K562 (cell line): ENCODE data around the gene TALDO1. TPM values are rescaled to one million over a fixed set of nuclear protein-coding genes. Genes with fewer than 3 reads are reported as not detected.
A peak's percentile ranks its signal among the peaks of the same experiment; 100 is the strongest.

Source experiments
- BHLHE40 ChIP-seq: IDR thresholded peaks from 2 replicates; pipeline ENCODE4 v1.6.1; 2011; ENCODE audit warnings: low read length, improper control_type of control experiment
- BRF1 ChIP-seq: IDR thresholded peaks from 3 replicates; pipeline ENCODE4 v1.6.1; 2011; ENCODE audit warnings: borderline replicate concordance, mild to moderate bottlenecking; ENCODE audit not compliant: insufficient read length; ENCODE audit errors: extremely low read depth
- ETV6 ChIP-seq, 3 experiments: fragments of 150-350 bp in 1 of 3; sonication (generic) in 1 of 3; formaldehyde crosslinking in 1 of 3; IDR thresholded peaks; 2 replicates each; pipeline versions ENCODE4 v1.6.1 to v1.8.0; 2014 to 2022; ENCODE audit warnings: borderline replicate concordance in 2 of 3, low read depth in 2 of 3, antibody characterized with exemption in 1 of 3, low read length in 1 of 3, mild to moderate bottlenecking in 1 of 3, missing genetic modification reagents in 1 of 3
- EWSR1 ChIP-seq: fragments of 450-650 bp; IDR thresholded peaks from 2 replicates; pipeline ENCODE4 v1.6.1; 2018; ENCODE audit warnings: borderline replicate concordance, mild to moderate bottlenecking, low read depth, moderate library complexity; ENCODE audit not compliant: partially characterized antibody
- FOS ChIP-seq: IDR thresholded peaks from 3 replicates; pipeline ENCODE4 v1.6.1; 2011; ENCODE audit not compliant: insufficient read length; ENCODE audit errors: extremely low read depth
- FOXA3 ChIP-seq, 2 experiments: fragments of 450-650 bp in 1 of 2; sonication (generic) in 1 of 2; formaldehyde crosslinking; IDR thresholded peaks in 1 of 2; conservative IDR thresholded peaks in 1 of 2; 2 replicates each; pipeline versions ENCODE4 v1.4.0 to v1.8.0; 2020 to 2022; ENCODE audit warnings: mild to moderate bottlenecking in 2 of 2, missing genetic modification reagents in 1 of 2
- GTF2A2 ChIP-seq: IDR thresholded peaks from 2 replicates; pipeline ENCODE4 v1.6.1; 2016; ENCODE audit warnings: mild to moderate bottlenecking, missing genetic modification characterization, missing compliant biosample characterization
- KDM4B ChIP-seq, 2 experiments: fragments of 450-650 bp in 1 of 2; sonication (generic) in 1 of 2; IDR thresholded peaks; 2 replicates each; pipeline ENCODE4 v1.6.1; 2016 to 2017; ENCODE audit warnings: borderline replicate concordance in 2 of 2, antibody characterized with exemption in 1 of 2, low read depth in 1 of 2, mild to moderate bottlenecking in 1 of 2
- LCOR ChIP-seq: sonication (generic); formaldehyde crosslinking; IDR thresholded peaks from 2 replicates; pipeline ENCODE4 v1.8.0; 2022; ENCODE audit warnings: mild to moderate bottlenecking, missing genetic modification reagents
- MYC ChIP-seq, 2 experiments: fragments of 250-450 bp in 1 of 2; sonication (Bioruptor Pico) in 1 of 2; IDR thresholded peaks; 2 replicates each; pipeline versions ENCODE4 v1.5.1 to v1.6.1; 2012 to 2021; ENCODE audit warnings: low read depth in 2 of 2, borderline replicate concordance in 1 of 2, improper control_type of control experiment in 1 of 2, low read length in 1 of 2, mild to moderate bottlenecking in 1 of 2, moderate library complexity in 1 of 2
- NCOR1 ChIP-seq: fragments of 450-650 bp; IDR thresholded peaks from 2 replicates; pipeline ENCODE4 v1.6.1; 2016; ENCODE audit warnings: mild to moderate bottlenecking, moderate library complexity
- NFE2L1 ChIP-seq: fragments of 450-650 bp; IDR thresholded peaks from 2 replicates; pipeline ENCODE4 v1.6.1; 2016; ENCODE audit warnings: missing genetic modification characterization, low read depth, mild to moderate bottlenecking, missing compliant biosample characterization, moderate library complexity, borderline replicate concordance
- PCBP2 ChIP-seq: fragments of 200-400 bp; formaldehyde crosslinking; IDR thresholded peaks from 2 replicates; pipeline ENCODE4 v1.6.1; 2018; ENCODE audit warnings: low read length, low read depth, mild to moderate bottlenecking, moderate library complexity; ENCODE audit not compliant: poor library complexity, severe bottlenecking
- SETDB1 ChIP-seq: IDR thresholded peaks from one replicate; pipeline ENCODE4 v1.6.1; 2012; ENCODE audit warnings: low read length, control low read depth, inconsistent platforms
- TBL1XR1 ChIP-seq, 2 experiments: IDR thresholded peaks; 2 replicates each; pipeline ENCODE4 v1.6.1; 2012; ENCODE audit warnings: improper control_type of control experiment in 2 of 2, low read length in 2 of 2, mild to moderate bottlenecking in 1 of 2
- XRCC5 ChIP-seq: fragments of 200-400 bp; formaldehyde crosslinking; IDR thresholded peaks from 2 replicates; pipeline ENCODE4 v1.6.1; 2017; ENCODE audit warnings: low read depth, mild to moderate bottlenecking, low read length
- ZC3H11A ChIP-seq: IDR thresholded peaks from 2 replicates; pipeline ENCODE4 v1.6.1; 2012; ENCODE audit warnings: low read depth, low read length, improper control_type of control experiment
- ZNF143 ChIP-seq: sonication (generic); formaldehyde crosslinking; IDR thresholded peaks from 2 replicates; pipeline ENCODE4 v1.9.0; 2022; ENCODE audit warnings: mild to moderate bottlenecking, missing genetic modification reagents
- ZNF217 ChIP-seq: sonication (generic); formaldehyde crosslinking; IDR thresholded peaks from 2 replicates; pipeline ENCODE4 v1.8.0; 2022; ENCODE audit warnings: mild to moderate bottlenecking, missing genetic modification reagents
- polyA plus RNA-seq, 8 experiments: library from polyadenylated mRNA; depleted of rRNA in 4 of 8; stranded (reverse) in 5 of 8; unstranded in 3 of 8; fragments of >200 nt; fragmentation: Nextera tagmentation in 2 of 8; fragmentation: Illumina TruSeq in 1 of 8; extraction: Ambion mirVana in 2 of 8; extraction: Trizol in 1 of 8; gene quantifications; 2 replicates each; pipeline versions ENCODE4 v1.2.1 to v1.2.3, GENCODE V29; 2011 to 2014; ENCODE audit warnings: inconsistent platforms in 1 of 8, missing spikeins in 1 of 8
- total RNA-seq, 7 experiments: library from RNA; depleted of rRNA in 6 of 7; stranded (reverse); fragments of >200 nt in 6 of 7; fragmentation: Illumina TruSeq in 2 of 7; extraction: Trizol in 2 of 7; gene quantifications; 2 replicates each; pipeline versions ENCODE4 v1.2.1 to v1.2.3, GENCODE V29; 2011 to 2021; ENCODE audit warnings: low replicate concordance in 1 of 7
- TF ChIP-seq, protein P1 (sequence below): fragments of 450-650 bp; formaldehyde crosslinking; conservative IDR thresholded peaks from 2 replicates; pipeline ENCODE4 v1.4.0; 2022; ENCODE audit warnings: mild to moderate bottlenecking, missing genetic modification characterization
- TF ChIP-seq, protein P2 (sequence below), 3 experiments: fragments of 200-800 bp in 1 of 3; sonication (Bioruptor generic) in 1 of 3; sonication (generic) in 1 of 3; formaldehyde crosslinking in 1 of 3; IDR thresholded peaks; 2 replicates each; pipeline versions ENCODE4 v1.6.1 to v1.8.0; 2016 to 2022; ENCODE audit warnings: mild to moderate bottlenecking in 2 of 3, missing compliant biosample characterization in 2 of 3, missing genetic modification characterization in 2 of 3, missing genetic modification reagents in 1 of 3

The TALDO1 gene
- total and polyA plus RNA-seq, 9 of the 15 experiments (the other 6 are each of a cell fraction or from before 2014, with no cell fraction given), result 260 to 541 (median 441) TPM

GRCh38 chr11:727859-728748 is 19.2 kb upstream of the TALDO1 start (continued):
- TF ChIP-seq, protein P1, sequence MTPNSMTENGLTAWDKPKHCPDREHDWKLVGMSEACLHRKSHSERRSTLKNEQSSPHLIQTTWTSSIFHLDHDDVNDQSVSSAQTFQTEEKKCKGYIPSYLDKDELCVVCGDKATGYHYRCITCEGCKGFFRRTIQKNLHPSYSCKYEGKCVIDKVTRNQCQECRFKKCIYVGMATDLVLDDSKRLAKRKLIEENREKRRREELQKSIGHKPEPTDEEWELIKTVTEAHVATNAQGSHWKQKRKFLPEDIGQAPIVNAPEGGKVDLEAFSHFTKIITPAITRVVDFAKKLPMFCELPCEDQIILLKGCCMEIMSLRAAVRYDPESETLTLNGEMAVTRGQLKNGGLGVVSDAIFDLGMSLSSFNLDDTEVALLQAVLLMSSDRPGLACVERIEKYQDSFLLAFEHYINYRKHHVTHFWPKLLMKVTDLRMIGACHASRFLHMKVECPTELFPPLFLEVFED (CRISPR knock-in tag), result no peak
- peak in 1 of 2 experiments; percentile 28; a peak in 1 of 4 replicates for TF ChIP-seq ETV6 (IDR thresholded peaks at IDR 0.05; ENCODE audit: borderline replicate concordance in 1 of 2, low read depth in 2 of 2, low read length in 1 of 2)
- no peak for TF ChIP-seq ETV6 (CRISPR knock-in tag; IDR thresholded peaks at IDR 0.05; ENCODE audit: borderline replicate concordance)
- peak; percentile 85 for TF ChIP-seq BHLHE40
- no peak for TF ChIP-seq FOS
- TF ChIP-seq ZNF143, result no peak
- TF ChIP-seq MYC (IDR thresholded peaks at IDR 0.05; ENCODE audit: low read depth, low read length), result peak; percentile 78
- no peak for TF ChIP-seq MYC (CRISPR knock-in tag; IDR thresholded peaks at IDR 0.05; ENCODE audit: borderline replicate concordance, low read depth)
- no peak; a peak in 1 of 4 replicates for TF ChIP-seq KDM4B (IDR thresholded peaks at IDR 0.05; ENCODE audit: borderline replicate concordance in 2 of 2, low read depth in 1 of 2)
- TF ChIP-seq NCOR1, result peak; percentile 40
- TF ChIP-seq SETDB1, result no peak
- no peak for TF ChIP-seq ZNF217 (CRISPR knock-in tag)
- no peak for TF ChIP-seq EWSR1
- no peak for TF ChIP-seq NFE2L1 (tag)
- no peak for TF ChIP-seq PCBP2
- TF ChIP-seq TBL1XR1 (IDR thresholded peaks at IDR 0.05; ENCODE audit: low read length in 2 of 2), result no peak
- TF ChIP-seq LCOR (CRISPR knock-in tag), result peak; percentile 62; the same call in 1 of the 2 replicates
- peak in 1 of 2 experiments; percentile 33; a peak in 1 of 4 replicates for TF ChIP-seq FOXA3 (CRISPR knock-in tag; conservative IDR thresholded peaks at IDR 0.05 in 1 of 2, IDR thresholded peaks at IDR 0.05 in 1 of 2)
- no peak for TF ChIP-seq GTF2A2 (tag)
- TF ChIP-seq XRCC5, result peak; percentile 93
- no peak for TF ChIP-seq BRF1
- TF ChIP-seq, protein P2, sequence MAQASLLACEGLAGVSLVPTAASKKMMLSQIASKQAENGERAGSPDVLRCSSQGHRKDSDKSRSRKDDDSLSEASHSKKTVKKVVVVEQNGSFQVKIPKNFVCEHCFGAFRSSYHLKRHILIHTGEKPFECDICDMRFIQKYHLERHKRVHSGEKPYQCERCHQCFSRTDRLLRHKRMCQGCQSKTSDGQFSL (CRISPR knock-in tag; IDR thresholded peaks at IDR 0.05), result peak; percentile 95
- TF ChIP-seq, protein P2 (tag; IDR thresholded peaks at IDR 0.05), result peak in 1 of 2 experiments; percentile 52; a peak in 1 of 4 replicates
- TF ChIP-seq ZC3H11A, result 0 out of 2 replicates have a peak, but pooled peaks have one; percentile 29
